Measurements from ENCODE around the gene FLG2. TPM values are rescaled to one million over a fixed set of nuclear protein-coding genes. Genes with fewer than 3 reads are reported as not detected.

The FLG2 gene
- total RNA-seq, 1 donor from 2014 or later: not detected

DNA sequence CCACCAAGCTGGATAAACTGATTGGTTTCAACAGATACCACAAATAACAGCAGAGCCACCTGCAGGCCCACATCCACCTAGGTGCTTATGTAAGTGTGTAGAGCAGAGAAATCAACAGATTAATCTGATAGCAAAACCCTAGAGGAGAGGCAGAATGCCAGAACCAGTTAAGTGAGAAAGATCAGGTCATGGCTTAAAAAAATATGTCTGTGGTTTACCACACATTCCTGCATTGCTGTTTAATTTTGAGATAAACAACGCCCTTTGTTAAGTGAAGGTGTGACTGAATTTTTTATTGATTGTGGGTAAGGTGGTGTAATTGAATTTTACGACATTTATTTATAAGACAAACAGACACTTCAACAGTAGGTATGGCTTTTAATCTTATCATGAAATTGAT lies 33.1 kb upstream of the FLG2 start:
- H3K4me3 Mint-ChIP-seq: no peak overlapping the region
- ATAC-seq (ENCODE audit: low read depth) (no peak), DNase-seq (no peak)
- peaks cover 26% of the 10 kb centered on the region for H3K27me3 Mint-ChIP-seq
- POLR2A ChIA-PET: no interaction called here
- H3K27ac Mint-ChIP-seq: no peak overlapping the region
- no peaks in the 10 kb centered on the region for H3K36me3 Mint-ChIP-seq (ENCODE audit: low read depth)
- intact Hi-C loops (cut with micrococcal nuclease): no loop called here
- H3K4me1 Mint-ChIP-seq: no peaks in the 10 kb centered on the region
- peaks cover 3% of the 10 kb centered on the region for H3K9me3 Mint-ChIP-seq
- TF ChIP-seq, protein P1, sequence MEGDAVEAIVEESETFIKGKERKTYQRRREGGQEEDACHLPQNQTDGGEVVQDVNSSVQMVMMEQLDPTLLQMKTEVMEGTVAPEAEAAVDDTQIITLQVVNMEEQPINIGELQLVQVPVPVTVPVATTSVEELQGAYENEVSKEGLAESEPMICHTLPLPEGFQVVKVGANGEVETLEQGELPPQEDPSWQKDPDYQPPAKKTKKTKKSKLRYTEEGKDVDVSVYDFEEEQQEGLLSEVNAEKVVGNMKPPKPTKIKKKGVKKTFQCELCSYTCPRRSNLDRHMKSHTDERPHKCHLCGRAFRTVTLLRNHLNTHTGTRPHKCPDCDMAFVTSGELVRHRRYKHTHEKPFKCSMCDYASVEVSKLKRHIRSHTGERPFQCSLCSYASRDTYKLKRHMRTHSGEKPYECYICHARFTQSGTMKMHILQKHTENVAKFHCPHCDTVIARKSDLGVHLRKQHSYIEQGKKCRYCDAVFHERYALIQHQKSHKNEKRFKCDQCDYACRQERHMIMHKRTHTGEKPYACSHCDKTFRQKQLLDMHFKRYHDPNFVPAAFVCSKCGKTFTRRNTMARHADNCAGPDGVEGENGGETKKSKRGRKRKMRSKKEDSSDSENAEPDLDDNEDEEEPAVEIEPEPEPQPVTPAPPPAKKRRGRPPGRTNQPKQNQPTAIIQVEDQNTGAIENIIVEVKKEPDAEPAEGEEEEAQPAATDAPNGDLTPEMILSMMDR (IDR thresholded peaks at IDR 0.05): no peak
- CTCF ChIA-PET: no interaction called here

- CTCF ChIA-PET: no interaction called here
These were observed 29.1 kb upstream of the FLG2 start for GRCh38 chr1:152388889-152389288.

GRCh38 chr1:152386940-152387339 lies 27.1 kb upstream of the FLG2 start:
- Mint-ChIP-seq H3K4me1 (no peaks in the 10 kb centered on the region), H3K36me3 (ENCODE audit: low read depth) (no peaks in the 10 kb centered on the region), H3K4me3 (no peak overlapping the region), H3K9me3 (no peaks in the 10 kb centered on the region), H3K27me3 (peaks cover 13% of the 10 kb centered on the region), H3K27ac (no peak overlapping the region)
- ATAC-seq (ENCODE audit: low read depth) (no peak), DNase-seq (no peak)
- intact Hi-C loops (cut with micrococcal nuclease): no loop called here
- POLR2A ChIA-PET: no interaction called here
- CTCF ChIA-PET: no interaction called here
- TF ChIP-seq, protein P1 (IDR thresholded peaks at IDR 0.05): no peak

More at GRCh38 chr1:152388889-152389288, 29.1 kb upstream of the FLG2 start:
- POLR2A ChIA-PET: no interaction called here
- TF ChIP-seq, protein P1 (IDR thresholded peaks at IDR 0.05): no peak
- H3K4me1 Mint-ChIP-seq: no peaks in the 10 kb centered on the region
- no peaks in the 10 kb centered on the region for H3K9me3 Mint-ChIP-seq
- no peaks in the 10 kb centered on the region for H3K36me3 Mint-ChIP-seq (ENCODE audit: low read depth)
- no peak for ATAC-seq (ENCODE audit: low read depth)
- intact Hi-C loops (cut with micrococcal nuclease): no loop called here
- no peak for DNase-seq
- peaks cover 20% of the 10 kb centered on the region for H3K27me3 Mint-ChIP-seq
- no peak overlapping the region for H3K4me3 Mint-ChIP-seq
- no peak overlapping the region for H3K27ac Mint-ChIP-seq

GRCh38 chr1:152380932-152381331 lies 21.1 kb upstream of the FLG2 start:
- TF ChIP-seq, protein P1 (IDR thresholded peaks at IDR 0.05): no peak
- ChIA-PET POLR2A (no interaction called here), CTCF (no interaction called here)
- H3K27me3 Mint-ChIP-seq: peaks cover 9% of the 10 kb centered on the region
- no peak overlapping the region for H3K27ac Mint-ChIP-seq
- no peak overlapping the region for H3K4me3 Mint-ChIP-seq
- no peaks in the 10 kb centered on the region for H3K9me3 Mint-ChIP-seq
- intact Hi-C loops (cut with micrococcal nuclease): no loop called here
- no peaks in the 10 kb centered on the region for H3K36me3 Mint-ChIP-seq (ENCODE audit: low read depth)
- H3K4me1 Mint-ChIP-seq: no peaks in the 10 kb centered on the region
- ATAC-seq (ENCODE audit: low read depth) (no peak), DNase-seq (no peak)

DNA sequence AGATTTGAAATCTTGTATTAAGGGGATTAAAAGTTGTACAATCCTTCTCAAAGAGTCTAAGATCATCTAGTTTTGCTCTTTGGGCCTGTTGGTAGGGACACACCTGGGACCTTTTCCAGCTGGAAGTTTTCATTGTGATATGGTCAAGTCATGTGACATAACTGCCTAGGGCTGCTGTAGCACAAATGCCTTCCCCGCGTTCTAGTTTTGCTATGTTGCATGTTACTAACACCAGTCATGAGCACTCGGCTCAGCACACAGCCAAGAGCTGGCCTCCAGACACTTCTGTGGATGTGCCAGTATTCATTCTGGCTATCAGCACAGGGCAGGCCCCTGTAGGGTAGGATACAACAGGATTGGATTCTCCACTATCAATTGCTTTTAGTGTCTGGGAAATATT lies 14.6 kb upstream of the FLG2 start:
- H3K9me3 Mint-ChIP-seq: peaks cover 5% of the 10 kb centered on the region
- intact Hi-C loops (cut with micrococcal nuclease): no loop called here
- no peak for ATAC-seq (ENCODE audit: low read depth)
- no peak overlapping the region for H3K4me3 Mint-ChIP-seq
- POLR2A ChIA-PET: no interaction called here
- TF ChIP-seq, protein P1 (IDR thresholded peaks at IDR 0.05): no peak
- no peaks in the 10 kb centered on the region for H3K4me1 Mint-ChIP-seq
- H3K27me3 Mint-ChIP-seq: peaks cover 2% of the 10 kb centered on the region
- H3K27ac Mint-ChIP-seq: no peak overlapping the region
- H3K36me3 Mint-ChIP-seq (ENCODE audit: low read depth): no peaks in the 10 kb centered on the region
- CTCF ChIA-PET: interaction anchor here (1.0 kb wide), 1 partner anchor 9 kb away, joined by 3 read pairs; no protein-coding TSS in a partner anchor
- no peak for DNase-seq

Data from activated B cell treated with CpG ODN at 0.5 μM for 24 hours (primary cell).